GM18498 (cell line): ENCODE measurements around the gene TUBB1.

Experiments
- ATAC-seq: cut with Tn5 transposase; IDR thresholded peaks from one replicate; pipeline ENCODE4 v1.9.1; 2021; ENCODE audit warnings: mild to moderate bottlenecking, moderate library complexity; ENCODE audit not compliant: unreplicated experiment

Gene TUBB1

DNA sequence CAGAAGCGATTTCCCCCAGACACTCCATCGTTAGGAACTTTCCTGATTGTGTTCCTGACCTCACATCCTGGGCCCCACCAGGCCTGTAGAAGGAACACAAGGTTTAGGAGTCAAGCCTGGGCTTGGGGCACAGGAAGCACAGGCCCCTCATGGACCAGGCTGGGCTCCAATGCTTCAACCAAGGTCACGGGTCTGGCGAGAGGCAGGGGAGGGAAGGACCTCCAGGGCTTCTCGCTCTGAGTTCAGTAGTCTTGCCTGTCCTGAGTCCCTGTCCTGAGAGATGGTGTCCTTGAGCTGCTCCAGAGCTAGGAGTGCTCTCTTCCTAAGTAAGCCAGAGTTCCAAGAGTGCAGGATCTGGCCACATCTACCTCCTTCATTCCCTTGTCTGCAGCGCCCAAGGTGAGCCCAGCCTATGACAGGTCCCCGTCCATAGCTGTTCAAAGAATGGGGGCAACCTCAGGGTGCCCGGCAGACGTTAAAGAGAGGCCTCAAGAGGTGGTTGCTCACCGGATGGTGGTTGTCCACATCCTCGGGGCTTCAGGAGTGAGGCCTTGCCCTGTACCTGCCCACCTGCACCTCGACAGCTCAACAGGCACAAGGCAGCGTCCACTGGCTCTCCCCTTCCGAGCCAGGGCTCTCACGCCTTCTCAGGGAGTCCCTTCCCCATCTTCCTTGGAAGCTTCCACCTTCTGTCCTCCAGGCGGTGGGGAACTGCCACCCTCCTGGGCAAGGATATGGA lies 1.6 kb upstream of the TUBB1 start:
- no peak for ATAC-seq

- no peak for ATAC-seq
Observed at GRCh38 chr20:59018817-59019216, 412 bp upstream of the TUBB1 start.

DNA sequence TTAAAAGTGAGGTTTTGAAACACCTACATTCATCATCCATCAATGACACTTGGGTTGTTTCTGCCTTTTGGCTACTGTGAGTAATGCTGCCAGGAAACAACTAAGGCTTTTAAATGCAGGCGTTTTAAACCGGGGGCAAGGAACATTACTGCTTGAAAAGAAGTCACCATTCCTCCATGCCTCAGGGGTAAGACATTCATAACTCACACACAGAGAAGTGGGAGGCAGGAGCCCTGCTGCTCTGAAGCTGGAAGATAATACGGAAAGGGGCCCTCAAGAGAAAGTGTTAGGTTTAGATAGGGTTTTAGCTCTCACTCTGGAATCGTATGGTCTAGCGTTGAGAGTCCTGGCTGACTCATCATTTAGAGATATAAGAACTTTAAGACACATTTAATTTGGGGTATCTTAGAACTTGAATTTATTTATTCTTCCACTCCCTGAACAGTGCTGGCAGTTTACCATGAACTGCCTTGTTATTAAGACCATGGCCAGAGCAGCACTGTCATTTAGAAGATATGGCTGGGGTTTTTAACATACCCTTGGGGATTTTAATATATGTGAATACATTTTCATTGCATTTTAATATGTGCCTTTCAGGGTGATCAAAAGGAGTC lies 1.8 kb downstream of the TUBB1 start:
- ATAC-seq = no peak

- ATAC-seq = no peak
Observed at GRCh38 chr20:59022754-59023153, 3.5 kb downstream of the TUBB1 start.

DNA sequence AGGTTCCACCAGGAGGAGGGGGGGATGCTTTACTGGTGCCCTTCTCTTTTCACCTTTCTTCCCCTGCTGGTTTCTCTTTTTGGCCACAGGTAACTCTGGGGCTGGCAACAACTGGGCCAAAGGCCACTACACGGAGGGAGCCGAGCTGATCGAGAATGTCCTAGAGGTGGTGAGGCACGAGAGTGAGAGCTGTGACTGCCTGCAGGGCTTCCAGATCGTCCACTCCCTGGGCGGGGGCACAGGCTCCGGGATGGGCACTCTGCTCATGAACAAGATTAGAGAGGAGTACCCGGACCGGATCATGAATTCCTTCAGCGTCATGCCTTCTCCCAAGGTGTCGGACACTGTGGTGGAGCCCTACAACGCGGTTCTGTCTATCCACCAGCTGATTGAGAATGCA lies 4.4 kb downstream of the TUBB1 start:
- no peak for ATAC-seq

GRCh38 chr20:59024111-59024530 lies 4.9 kb downstream of the TUBB1 start:
- ATAC-seq = no peak

DNA sequence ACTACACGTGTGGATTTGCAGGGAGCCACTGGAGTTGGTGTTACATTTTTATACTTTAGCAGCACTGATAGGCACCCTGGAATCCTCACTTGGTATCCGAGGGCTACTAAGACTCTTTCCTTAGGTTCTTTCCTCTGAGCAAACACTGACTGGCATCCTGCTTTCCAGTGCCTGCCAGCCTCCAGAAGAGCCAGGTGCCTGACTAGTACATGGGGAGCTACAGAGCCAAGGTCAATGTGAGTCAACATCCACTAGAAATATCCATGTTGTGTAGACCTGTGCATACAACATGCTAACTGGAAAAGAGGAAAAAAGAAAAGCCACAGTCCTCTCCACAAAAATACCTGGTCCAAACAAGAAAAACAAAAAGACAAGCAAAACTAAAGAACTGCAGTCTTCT lies 5.9 kb downstream of the TUBB1 start:
- ATAC-seq = no peak

GRCh38 chr20:59025511-59025910 lies 6.3 kb downstream of the TUBB1 start:
- no peak for ATAC-seq

DNA sequence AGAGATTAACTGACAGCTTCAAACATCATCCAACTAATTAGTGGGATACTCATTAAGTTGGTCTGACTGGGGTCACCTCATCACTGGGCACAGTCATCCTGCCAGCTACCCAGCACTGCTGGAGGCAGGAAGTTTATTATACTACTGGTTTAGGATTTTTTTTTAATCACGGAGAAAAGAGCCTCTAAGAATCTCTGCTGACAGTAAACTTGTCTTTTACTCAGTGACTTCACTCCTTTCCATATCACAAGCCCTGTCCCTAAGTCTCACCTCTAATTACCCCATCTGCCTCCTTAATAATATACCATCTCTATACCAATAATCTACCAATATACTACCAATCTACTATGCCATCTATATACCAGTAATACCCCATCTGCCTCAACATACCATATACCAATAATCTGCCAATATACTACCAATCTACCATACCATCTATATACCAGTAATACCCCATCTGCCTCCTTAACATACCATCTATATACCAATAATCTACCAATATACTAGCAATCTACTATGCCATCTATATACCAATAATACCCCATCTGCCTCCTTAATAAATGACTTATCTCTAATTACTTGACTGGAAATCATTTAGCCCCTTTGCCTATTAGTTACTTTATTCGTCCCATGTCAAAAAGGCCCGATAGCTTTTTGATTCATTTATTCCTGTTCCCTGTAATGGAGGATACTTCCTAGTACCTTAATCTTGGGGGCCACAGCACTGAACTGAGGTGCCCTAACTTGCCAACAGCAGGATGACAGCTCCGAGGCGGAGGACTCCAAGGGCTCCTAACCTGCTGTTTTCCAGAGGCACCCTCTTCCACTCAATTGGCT lies 7.9 kb downstream of the TUBB1 start:
- ATAC-seq = no peak

- ATAC-seq = no peak
Observed at GRCh38 chr20:59027741-59028320, 8.6 kb downstream of the TUBB1 start.

DNA sequence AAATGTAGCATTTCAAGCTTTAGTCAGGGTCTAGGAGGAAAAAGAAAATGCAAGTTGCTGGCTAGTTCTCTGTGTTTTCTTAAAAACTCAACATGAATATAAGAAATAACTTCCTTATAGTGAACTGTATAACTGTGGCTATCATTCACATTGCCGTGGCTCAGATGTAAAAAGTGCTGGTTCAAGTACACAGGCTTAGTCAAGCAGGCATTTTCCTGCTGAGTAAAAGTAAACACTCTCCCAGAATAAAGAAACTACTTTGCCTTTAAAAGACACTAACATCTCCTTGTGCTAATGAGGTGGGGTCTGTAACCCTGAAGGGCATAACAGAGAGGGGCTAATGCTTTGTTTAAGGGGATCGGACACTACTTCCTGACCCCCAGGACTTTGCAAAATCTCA lies 9.6 kb downstream of the TUBB1 start:
- ATAC-seq = no peak

DNA sequence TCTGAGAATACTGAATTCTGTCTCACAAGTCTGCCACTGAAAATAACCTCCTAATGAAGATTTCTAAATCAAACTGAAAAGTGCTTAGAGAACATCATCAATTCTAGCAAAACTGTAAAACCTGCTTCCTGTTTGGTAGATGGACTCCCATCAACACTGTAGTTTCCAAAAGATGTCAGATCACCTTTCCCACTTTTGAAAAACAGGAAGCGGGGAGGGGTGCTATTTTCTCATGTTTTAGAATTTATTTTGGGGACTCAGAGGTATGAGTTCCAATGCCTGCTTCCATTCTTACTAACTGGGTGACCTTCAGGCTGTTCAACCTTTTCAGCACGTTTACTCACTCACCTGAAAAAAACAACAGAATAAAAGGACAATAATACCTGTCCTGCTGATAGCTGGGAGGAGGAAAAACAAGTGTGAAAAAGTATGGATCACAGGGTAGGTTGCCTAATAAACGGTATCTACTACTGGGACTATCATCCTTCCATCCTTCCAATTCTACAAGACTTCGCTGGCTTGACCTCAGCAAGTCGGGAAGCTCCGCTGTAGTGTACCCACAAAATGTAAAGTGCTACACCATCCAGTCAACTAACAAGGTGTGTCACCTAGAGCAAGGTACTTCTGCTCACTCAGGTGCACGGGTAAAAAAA lies 11.8 kb downstream of the TUBB1 start:
- ATAC-seq = no peak

GRCh38 chr20:59031564-59032022 lies 12.4 kb downstream of the TUBB1 start:
- no peak for ATAC-seq

GRCh38 chr20:59032023-59032712 lies 12.9 kb downstream of the TUBB1 start, which contains the start of gene ATP5F1E:
Gene ATP5F1E, minus strand, starts transcription at chr20:59032335. Its CDS starts 84 bp downstream, at chr20:59032251.
- ATAC-seq = peak; percentile 97

DNA sequence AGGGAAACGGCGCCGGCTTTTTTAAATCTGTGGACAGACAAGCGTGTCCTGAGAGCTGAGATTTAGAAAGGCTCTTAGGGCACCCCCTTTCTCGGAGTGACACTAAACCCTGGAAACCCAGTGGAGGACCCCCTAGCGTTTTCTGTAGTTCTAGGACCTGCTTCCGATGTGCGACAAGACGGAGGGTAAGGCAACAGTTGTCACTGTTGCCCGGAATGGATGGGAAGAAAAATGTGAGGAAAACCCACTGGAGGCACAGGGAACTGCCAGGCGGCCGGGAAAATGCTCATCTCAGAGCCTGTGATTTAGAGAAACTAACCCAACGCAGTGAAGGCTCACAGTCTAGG lies 13.5 kb downstream of the TUBB1 start:
- ATAC-seq = no peak

- no peak for ATAC-seq
Observed at GRCh38 chr20:59033093-59033492, 13.9 kb downstream of the TUBB1 start.

GRCh38 chr20:59033616-59034165 lies 14.5 kb downstream of the TUBB1 start:
- no peak for ATAC-seq

DNA sequence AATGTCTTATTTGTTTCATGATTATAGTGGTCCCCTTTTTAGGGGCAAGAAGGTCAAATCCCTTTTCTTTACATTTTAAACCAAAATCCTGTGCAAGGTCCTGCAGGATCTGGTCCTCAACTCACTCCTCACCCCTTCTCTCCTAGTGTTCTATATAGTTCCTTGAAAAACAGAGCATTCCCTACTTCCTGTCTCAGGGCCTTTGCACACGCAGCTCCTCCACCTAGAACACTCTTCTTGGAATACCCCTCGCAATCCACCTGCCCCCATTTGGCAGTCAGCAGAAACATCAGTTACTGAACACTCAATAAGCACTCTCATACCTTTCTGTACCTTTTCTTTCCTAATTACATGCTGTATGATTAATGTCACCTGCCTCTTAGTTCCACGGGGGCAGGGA lies 16.2 kb downstream of the TUBB1 start:
- no peak for ATAC-seq

- no peak for ATAC-seq
Observed at GRCh38 chr20:59037386-59037785, 18.2 kb downstream of the TUBB1 start.

DNA sequence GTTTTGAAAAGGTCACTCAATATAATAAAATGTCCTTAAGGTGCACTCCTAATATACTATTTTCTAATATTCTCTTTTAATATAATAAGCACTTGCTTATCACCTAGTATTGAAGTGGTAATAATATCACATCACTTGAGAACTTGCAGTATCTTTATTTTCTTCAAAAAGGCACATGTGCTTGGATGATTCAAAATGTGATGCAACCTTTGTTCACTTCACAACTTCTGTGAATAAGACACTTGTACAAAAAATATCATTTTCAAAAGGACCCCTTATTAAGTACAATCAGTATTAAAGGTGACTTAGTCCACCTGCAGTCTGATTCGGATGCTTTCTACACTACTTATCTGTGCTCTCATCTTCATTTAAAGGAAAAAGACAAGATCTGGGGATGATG lies 20.0 kb downstream of the TUBB1 start:
- no peak for ATAC-seq
